ENCODE results near the gene PPFIA1.
A peak's percentile ranks its signal among the peaks of the same experiment; 100 is the strongest.
"Not testable (repeated sequence)": the region's sequence is repeated elsewhere in the genome, so short reads cannot be mapped to it uniquely, and the experiment has no call there.

The PPFIA1 gene

GRCh38 chr11:70364745-70365543 is 94.5 kb downstream of the PPFIA1 start:
- DNase-seq, result peak in 1 of 2 experiments; percentile 7

GRCh38 chr11:70365544-70365927 is 95.0 kb downstream of the PPFIA1 start:
- no peak for DNase-seq

GRCh38 chr11:70367071-70367470 is 96.6 kb downstream of the PPFIA1 start:
- DNase-seq, result no peak

GRCh38 chr11:70368961-70369360 is 98.5 kb downstream of the PPFIA1 start:
- DNase-seq, result no peak

- DNase-seq, result no peak
These were observed 100.8 kb downstream of the PPFIA1 start for GRCh38 chr11:70371241-70371640.

GRCh38 chr11:70372076-70372475 is 101.6 kb downstream of the PPFIA1 start:
- no peak for DNase-seq

- no peak for DNase-seq
These were observed 106.1 kb downstream of the PPFIA1 start for GRCh38 chr11:70376621-70377020.

GRCh38 chr11:70377645-70378044 is 107.2 kb downstream of the PPFIA1 start:
- DNase-seq, result no peak

- DNase-seq, result no peak
These were observed 108.1 kb downstream of the PPFIA1 start for GRCh38 chr11:70378506-70379134.

- DNase-seq, result no peak
These were observed 110.9 kb downstream of the PPFIA1 start for GRCh38 chr11:70381350-70381749.

- DNase-seq, result no peak
These were observed 111.7 kb downstream of the PPFIA1 start for GRCh38 chr11:70381872-70382861.

- no peak for DNase-seq
These were observed 113.4 kb downstream of the PPFIA1 start for GRCh38 chr11:70383664-70384565.

- no peak for DNase-seq
These were observed 114.2 kb downstream of the PPFIA1 start for GRCh38 chr11:70384566-70385152.

- no peak for DNase-seq
These were observed 117.1 kb downstream of the PPFIA1 start for GRCh38 chr11:70387564-70387963.

- no peak for DNase-seq
These were observed 118.7 kb downstream of the PPFIA1 start for GRCh38 chr11:70389201-70389600.

GRCh38 chr11:70390882-70391281 is 120.4 kb downstream of the PPFIA1 start:
- DNase-seq, result not testable (repeated sequence)

- DNase-seq, result no peak
These were observed 123.9 kb downstream of the PPFIA1 start for GRCh38 chr11:70394211-70394950.

- no peak for DNase-seq
These were observed 127.0 kb downstream of the PPFIA1 start for GRCh38 chr11:70397336-70397982.

GRCh38 chr11:70397983-70398833 is 127.7 kb downstream of the PPFIA1 start, which contains the start of gene CTTN:
Gene CTTN, plus strand, starts transcription at chr11:70398529. Its CDS starts 8,769 bp downstream, at chr11:70407298.
- DNase-seq, result peak; percentile 9 to 18

All from AML-193 (cell line).